HG03565 (cell line): ENCODE measurements around the gene PTEN.

ENCODE experiments used
- ATAC-seq: cut with Tn5 transposase; IDR thresholded peaks from one replicate; pipeline ENCODE4 v1.9.1; 2021; ENCODE audit warnings: mild to moderate bottlenecking, moderate library complexity; ENCODE audit not compliant: unreplicated experiment

The PTEN gene

GRCh38 chr10:87915989-87916388 is 52.6 kb downstream of the PTEN start:
- no peak for ATAC-seq

GRCh38 chr10:87916515-87916914 is 53.1 kb downstream of the PTEN start:
- no peak for ATAC-seq

DNA sequence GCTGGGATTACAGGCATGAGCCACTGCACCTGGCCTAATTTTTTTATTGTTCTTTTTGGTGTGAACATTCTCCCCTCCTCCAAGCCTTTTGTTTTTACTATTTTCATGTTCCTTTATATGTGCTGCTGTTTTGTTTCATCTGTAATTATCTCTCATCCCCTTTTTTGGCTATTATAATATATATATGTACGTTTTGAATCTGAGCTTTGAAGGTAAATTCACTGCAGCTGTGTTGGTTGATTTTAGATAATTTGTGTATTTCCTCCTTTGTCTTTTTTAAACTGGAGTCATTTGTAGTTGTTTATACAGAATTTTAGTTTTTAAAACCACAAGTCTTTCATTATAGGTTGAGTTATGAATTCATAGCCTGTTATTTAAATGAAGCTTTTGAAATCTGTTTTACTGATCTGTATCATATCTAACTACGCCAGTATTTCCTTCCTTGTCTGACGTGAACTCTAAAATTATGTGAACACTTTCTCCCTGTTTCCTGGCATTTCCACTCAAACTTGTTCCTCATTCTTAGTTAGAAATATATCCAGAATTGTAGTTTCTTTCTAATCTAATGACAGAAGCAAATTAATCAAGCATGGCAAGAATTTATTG is 54.9 kb downstream of the PTEN start:
- ATAC-seq: no peak

DNA sequence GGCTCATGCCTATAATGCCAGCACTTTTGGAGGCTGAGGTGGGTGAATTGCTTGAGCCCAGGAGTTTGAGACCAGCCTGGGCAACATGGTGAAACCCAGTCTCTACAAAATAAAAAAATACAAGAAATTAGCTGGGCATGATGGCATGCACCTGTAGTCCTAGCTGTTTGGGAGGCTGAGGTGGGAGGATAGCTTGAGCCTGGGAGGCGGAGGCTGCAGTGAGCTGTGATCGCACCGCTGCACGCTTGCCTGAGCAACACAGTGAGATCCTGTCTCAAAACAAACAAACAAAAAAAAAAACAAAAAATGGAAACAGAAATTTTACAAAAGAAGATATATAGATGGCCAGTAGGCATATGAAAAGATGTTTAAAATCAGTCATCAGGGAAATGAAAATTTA is 57.1 kb downstream of the PTEN start:
- ATAC-seq: no peak

DNA sequence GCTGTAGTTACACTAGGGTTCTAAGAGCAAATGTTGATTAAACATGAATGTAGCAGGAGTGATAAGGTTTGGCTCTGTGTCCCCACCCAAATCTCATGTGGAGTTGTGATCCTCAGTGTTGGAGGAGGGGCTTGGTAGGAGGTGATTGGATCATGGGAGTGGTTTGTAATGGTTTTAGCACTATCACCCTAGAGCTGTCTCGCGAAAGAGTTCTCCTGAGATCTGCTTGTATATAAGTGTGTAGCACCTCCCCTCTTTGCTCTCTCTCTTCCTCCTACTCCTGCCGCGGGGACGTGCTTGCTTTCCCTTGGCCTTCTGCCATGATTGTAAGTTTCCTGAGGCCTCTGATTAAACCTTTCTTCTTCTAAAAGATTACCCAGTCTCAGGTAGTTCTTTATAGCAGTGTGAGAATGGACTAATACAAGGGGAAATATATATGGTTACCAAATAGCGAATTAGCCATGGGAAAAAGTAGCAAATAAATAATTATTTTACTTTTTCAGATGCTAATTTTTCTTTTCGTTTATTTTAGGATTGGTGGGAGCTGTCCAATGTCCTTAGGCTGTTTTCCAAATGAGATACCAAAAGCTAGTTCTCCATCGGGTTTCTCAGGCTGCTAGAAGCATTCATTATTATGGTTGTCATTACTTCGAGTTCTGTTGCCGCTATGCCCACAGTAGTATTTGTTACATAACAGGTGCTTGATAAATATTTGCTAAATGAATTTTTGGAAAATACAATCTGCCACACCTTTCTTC is 58.7 kb downstream of the PTEN start:
- no peak for ATAC-seq

DNA sequence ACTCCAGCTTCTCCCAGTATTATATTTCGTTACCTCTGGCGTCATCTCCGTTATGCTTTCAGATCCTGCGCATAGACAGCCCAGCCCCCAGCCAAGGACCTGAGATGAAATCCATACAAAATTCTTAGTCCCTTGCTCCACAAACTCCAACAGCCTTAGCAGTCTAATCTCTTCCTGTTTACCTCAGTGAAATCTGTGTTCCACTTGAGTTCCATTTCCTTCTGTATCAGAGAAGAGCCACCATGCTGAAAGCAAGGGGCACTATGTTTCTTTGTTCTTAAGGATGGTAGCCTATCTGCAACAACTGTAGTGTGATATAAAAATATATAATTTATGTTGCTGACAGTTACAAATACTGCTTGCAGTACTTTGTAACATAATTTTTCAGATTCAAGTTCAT is 59.8 kb downstream of the PTEN start:
- no peak for ATAC-seq

- ATAC-seq: no peak
These were observed 62.1 kb downstream of the PTEN start for GRCh38 chr10:87925570-87925969.

DNA sequence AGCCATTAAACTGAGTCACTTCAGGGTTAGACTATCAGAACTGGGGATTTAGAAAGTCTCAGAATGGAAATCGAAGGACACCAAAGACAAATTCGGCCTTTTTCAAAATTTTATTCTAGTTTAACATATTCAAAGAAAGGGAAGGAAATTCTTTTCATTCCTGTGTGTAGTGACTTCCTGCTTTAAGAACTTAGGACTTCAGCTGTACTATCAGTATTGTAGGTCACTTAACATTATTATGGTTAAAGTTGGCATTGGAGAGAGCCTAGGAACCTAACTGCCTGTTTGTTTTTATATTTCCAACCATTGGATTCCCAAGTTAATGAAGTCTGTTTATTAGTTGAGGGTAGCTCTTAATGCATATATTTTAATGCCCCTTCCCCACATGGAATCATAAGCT is 63.7 kb downstream of the PTEN start:
- no peak for ATAC-seq

GRCh38 chr10:87928996-87929395 is 65.6 kb downstream of the PTEN start:
- no peak for ATAC-seq

- ATAC-seq: no peak
These were observed 66.7 kb downstream of the PTEN start for GRCh38 chr10:87930141-87930540.

DNA sequence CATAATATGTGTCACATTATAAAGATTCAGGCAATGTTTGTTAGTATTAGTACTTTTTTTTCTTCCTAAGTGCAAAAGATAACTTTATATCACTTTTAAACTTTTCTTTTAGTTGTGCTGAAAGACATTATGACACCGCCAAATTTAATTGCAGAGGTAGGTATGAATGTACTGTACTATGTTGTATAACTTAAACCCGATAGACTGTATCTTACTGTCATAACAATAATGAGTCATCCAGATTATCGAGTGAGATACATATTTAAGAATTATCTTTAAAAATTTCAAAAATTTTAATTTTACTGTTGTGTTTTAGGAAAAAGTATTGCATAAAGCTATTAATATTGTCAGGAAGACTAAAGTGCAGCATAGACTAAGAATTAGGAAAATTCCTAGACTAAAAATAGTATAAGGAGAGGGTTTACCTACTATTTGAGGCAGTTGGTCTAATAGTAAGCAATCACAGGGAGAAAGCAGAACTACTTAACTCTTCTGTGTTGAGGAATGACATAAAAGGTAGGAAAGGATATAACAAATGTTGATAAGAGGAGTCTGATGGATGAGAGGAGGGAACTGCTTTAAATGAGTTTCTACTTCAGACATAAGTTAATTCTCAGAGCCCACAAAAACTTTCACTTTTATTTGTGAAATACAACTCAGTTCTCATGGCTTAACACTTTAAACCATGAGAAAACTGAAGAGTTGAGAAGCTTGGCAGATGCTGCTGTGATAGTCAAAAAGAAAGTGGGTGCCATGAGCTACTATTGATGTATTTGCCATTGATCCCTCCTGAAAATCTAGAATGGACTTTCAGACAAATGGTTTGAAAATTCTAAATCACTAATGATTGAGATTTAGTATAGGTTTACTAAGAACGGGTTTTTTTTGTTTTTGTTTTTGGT is 67.8 kb downstream of the PTEN start:
- ATAC-seq: no peak

DNA sequence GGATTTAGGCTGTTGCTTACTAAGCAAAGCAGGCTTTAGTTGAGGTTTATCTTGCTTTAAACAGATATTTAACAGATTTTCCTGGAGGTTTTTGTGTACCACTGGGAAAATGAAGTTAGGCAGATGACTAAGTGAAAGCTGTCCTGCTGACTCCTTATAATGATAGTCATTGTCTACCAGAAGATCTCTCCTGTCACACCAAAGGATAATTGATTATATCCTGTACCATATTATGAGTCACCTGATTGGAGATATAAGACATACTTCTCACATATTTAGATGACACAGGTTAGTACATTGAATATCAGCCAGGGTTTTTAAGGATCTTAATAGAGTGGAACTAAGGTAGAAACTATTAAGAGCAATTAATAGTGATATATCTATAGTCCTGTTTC is 68.4 kb downstream of the PTEN start:
- no peak for ATAC-seq

- no peak for ATAC-seq
These were observed 72.1 kb downstream of the PTEN start for GRCh38 chr10:87935290-87936141.

- ATAC-seq: no peak
These were observed 76.8 kb downstream of the PTEN start for GRCh38 chr10:87940210-87940609.

DNA sequence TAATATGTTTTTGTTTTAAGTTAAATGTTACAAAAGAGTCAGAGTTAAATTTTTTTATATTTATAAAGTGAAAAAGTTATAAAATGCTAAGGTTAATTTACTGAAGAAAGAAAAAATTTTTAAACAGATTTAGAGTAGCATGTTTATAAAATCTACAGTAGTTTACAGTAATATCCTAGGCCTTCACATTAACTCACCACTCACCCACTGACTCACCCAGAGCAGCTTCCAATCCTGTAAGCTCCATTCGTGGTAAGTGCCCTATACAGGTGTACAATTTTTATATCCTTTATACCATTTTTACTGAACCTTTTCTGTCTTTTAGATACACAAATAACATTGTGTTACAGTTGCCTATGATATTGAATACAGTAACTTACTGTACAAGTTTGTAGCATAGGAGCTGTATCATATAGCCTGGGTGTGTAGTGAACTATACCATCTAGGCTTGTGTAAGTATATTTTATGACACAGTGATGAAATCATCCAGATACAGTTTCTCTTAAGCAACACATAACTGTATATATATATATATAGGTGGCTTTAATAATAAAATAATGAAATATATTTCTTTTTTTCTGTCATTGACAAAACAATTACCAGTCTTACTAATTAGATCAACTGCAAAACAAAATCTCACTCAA is 79.6 kb downstream of the PTEN start:
- ATAC-seq: no peak

GRCh38 chr10:87945984-87946383 is 82.6 kb downstream of the PTEN start:
- no peak for ATAC-seq

- no peak for ATAC-seq
These were observed 89.2 kb downstream of the PTEN start for GRCh38 chr10:87952612-87953011.

GRCh38 chr10:87956055-87956454 is 92.6 kb downstream of the PTEN start:
- no peak for ATAC-seq

- ATAC-seq: no peak
These were observed 94.3 kb downstream of the PTEN start for GRCh38 chr10:87957702-87958101.

- ATAC-seq: no peak
These were observed 96.8 kb downstream of the PTEN start for GRCh38 chr10:87960230-87960629.
